Cardiac muscle cell (in vitro differentiated cells and primary cell): ENCODE data around the gene REPS2. TPM values are rescaled to one million over a fixed set of nuclear protein-coding genes. Genes with fewer than 3 reads are reported as not detected.

Experiments used
- DNase-seq, 2 donors: peaks; one replicate each; pipeline versions ENCODE4 v3.0.0 to v3.0.0-alpha.2; 2010 to 2017; ENCODE audit warnings: low read depth in 1 of 2, low spot score in 1 of 2
- H3K27ac ChIP-seq: fragments of 200-600 bp; sonication (generic); 2 replicates; pipeline ENCODE4 v1.5.1; 2016
- H3K27me3 ChIP-seq: fragments of 200-600 bp; sonication (generic); 2 replicates; pipeline ENCODE4 v1.6.0; 2016; ENCODE audit warnings: control low read depth
- H3K36me3 ChIP-seq: fragments of 200-600 bp; sonication (generic); 2 replicates; pipeline ENCODE4 v1.5.1; 2016; ENCODE audit warnings: control low read depth
- H3K4me1 ChIP-seq: fragments of 200-600 bp; sonication (generic); 2 replicates; pipeline ENCODE4 v1.8.1; 2017; ENCODE audit warnings: low read depth, mild to moderate bottlenecking, mixed run types
- H3K4me3 ChIP-seq: fragments of 200-600 bp; sonication (generic); 2 replicates; pipeline ENCODE4 v1.5.1; 2016; ENCODE audit warnings: mild to moderate bottlenecking
- H3K9me3 ChIP-seq: fragments of 200-600 bp; sonication (generic); 2 replicates; pipeline ENCODE4 v1.5.1; 2017; ENCODE audit warnings: low read depth, mild to moderate bottlenecking, control low read depth
- CTCF ChIP-seq: IDR thresholded peaks from 2 replicates; pipeline ENCODE4 v1.5.1; 2012; ENCODE audit warnings: low read depth, mild to moderate bottlenecking, low read length
- polyA plus RNA-seq: library from polyadenylated mRNA; unstranded; fragments of >200 nt; fragmentation: Nextera tagmentation; extraction: Ambion mirVana; gene quantifications from 2 replicates; pipeline ENCODE4 v1.2.1, GENCODE V29; 2016
- total RNA-seq: library from RNA; depleted of rRNA; stranded (reverse); fragments of >200 nt; gene quantifications from 2 replicates; pipeline ENCODE4 v1.2.3, GENCODE V29; 2016

REPS2 gene
- total and polyA plus RNA-seq, 2 experiments from 2014 or later = 6.0 to 9.1 TPM

GRCh38 chrX:16924631-16925480 is 21.6 kb upstream of the REPS2 start:
- TF ChIP-seq CTCF = no peak
- Histone ChIP-seq H3K27me3 (no peaks in the 10 kb centered on the region), H3K27ac (no peak overlapping the region), H3K4me1 (peaks cover 2% of the 10 kb centered on the region), H3K9me3 (no peaks in the 10 kb centered on the region), H3K36me3 (no peaks in the 10 kb centered on the region), H3K4me3 (no peak overlapping the region)
- no peak for DNase-seq

GRCh38 chrX:16930392-16930791 is 16.1 kb upstream of the REPS2 start:
- H3K36me3 ChIP-seq = no peaks in the 10 kb centered on the region
- H3K4me3 ChIP-seq = no peak overlapping the region
- DNase-seq = peak in 1 of 2 donors; percentile 77
- TF ChIP-seq CTCF = no peak
- no peaks in the 10 kb centered on the region for H3K27me3 ChIP-seq
- H3K4me1 ChIP-seq = peaks cover 19% of the 10 kb centered on the region
- H3K9me3 ChIP-seq = no peaks in the 10 kb centered on the region
- peak overlapping the region; percentile 70 for H3K27ac ChIP-seq

GRCh38 chrX:16931371-16931770 is 15.1 kb upstream of the REPS2 start:
- peak in 1 of 2 donors; percentile 14 for DNase-seq
- H3K27ac ChIP-seq = peak overlapping the region; percentile 70
- H3K36me3 ChIP-seq = no peaks in the 10 kb centered on the region
- H3K27me3 ChIP-seq = no peaks in the 10 kb centered on the region
- no peak for TF ChIP-seq CTCF
- no peaks in the 10 kb centered on the region for H3K9me3 ChIP-seq
- H3K4me1 ChIP-seq = peaks cover 19% of the 10 kb centered on the region
- H3K4me3 ChIP-seq = no peak overlapping the region

GRCh38 chrX:16931855-16932575 is 14.4 kb upstream of the REPS2 start:
- H3K4me1 ChIP-seq = peaks cover 19% of the 10 kb centered on the region
- TF ChIP-seq CTCF = no peak
- no peaks in the 10 kb centered on the region for H3K36me3 ChIP-seq
- H3K9me3 ChIP-seq = no peaks in the 10 kb centered on the region
- H3K27ac ChIP-seq = peak overlapping the region; percentile 70
- H3K4me3 ChIP-seq = no peak overlapping the region
- no peaks in the 10 kb centered on the region for H3K27me3 ChIP-seq
- no peak for DNase-seq

- H3K4me3 ChIP-seq = no peak overlapping the region
- no peak for TF ChIP-seq CTCF
These were observed 12.3 kb upstream of the REPS2 start for GRCh38 chrX:16934185-16934584.

More at GRCh38 chrX:16934185-16934584, 12.3 kb upstream of the REPS2 start:
- Histone ChIP-seq H3K9me3 (no peaks in the 10 kb centered on the region), H3K36me3 (no peaks in the 10 kb centered on the region), H3K4me1 (peaks cover 19% of the 10 kb centered on the region), H3K27me3 (no peaks in the 10 kb centered on the region), H3K27ac (no peak overlapping the region)
- DNase-seq = no peak
